HFFc6 (cell line): Measurements from ENCODE around the gene FEZ2. TPM values are rescaled to one million over a fixed set of nuclear protein-coding genes. Genes with fewer than 3 reads are reported as not detected.

Experiments used
- DNase-seq: peaks from one replicate; pipeline ENCODE4 v3.0.0-alpha.2; 2018
- H3K27ac Mint-ChIP-seq: 2 replicates; pipeline ENCODE4 v1.8.0; 2020; ENCODE audit warnings: mild to moderate bottlenecking, mixed read lengths
- H3K27me3 Mint-ChIP-seq: 2 replicates; pipeline ENCODE4 v1.8.0; 2021; ENCODE audit warnings: mild to moderate bottlenecking, moderate library complexity, mixed read lengths; ENCODE audit not compliant: insufficient read depth
- H3K36me3 Mint-ChIP-seq: 2 replicates; pipeline ENCODE4 v1.8.0; 2021; ENCODE audit warnings: low read depth, mixed read lengths
- H3K4me1 Mint-ChIP-seq: 2 replicates; pipeline ENCODE4 v1.8.0; 2020; ENCODE audit warnings: low read depth, mixed read lengths
- H3K4me3 Mint-ChIP-seq: 2 replicates; pipeline ENCODE4 v1.8.0; 2020; ENCODE audit warnings: mild to moderate bottlenecking, moderate library complexity, mixed read lengths
- H3K9me3 Mint-ChIP-seq: 2 replicates; pipeline ENCODE4 v1.8.0; 2020; ENCODE audit warnings: mild to moderate bottlenecking, mixed read lengths
- CTCF ChIP-seq: fragments of 200-600 bp; sonication (generic); IDR thresholded peaks from 2 replicates; pipeline ENCODE4 v1.5.0; 2021; ENCODE audit warnings: antibody characterized with exemption, mild to moderate bottlenecking
- total RNA-seq, 6 experiments: library from RNA; stranded (reverse); fragmentation: NEBNext Ultra II Directional; extraction: Animal tissue kit (Norgen Biotek cat#: 25700); gene quantifications; 2 replicates in 1 of 6; 3 replicates in 5 of 6; pipeline ENCODE4 v1.2.3, GENCODE V29; 2021

Gene FEZ2
- total RNA-seq, 6 experiments from 2014 or later: 113 to 126 (median 120) TPM

- peaks cover 37% of the 10 kb centered on the region for H3K27me3 Mint-ChIP-seq
- DNase-seq: peak; percentile 67
- no peak overlapping the region for H3K27ac Mint-ChIP-seq
- H3K9me3 Mint-ChIP-seq: peaks cover 43% of the 10 kb centered on the region
- no peak overlapping the region for H3K4me3 Mint-ChIP-seq
- peaks cover 49% of the 10 kb centered on the region for H3K4me1 Mint-ChIP-seq
- H3K36me3 Mint-ChIP-seq: peaks cover 43% of the 10 kb centered on the region
- no peak for TF ChIP-seq CTCF
Measured at GRCh38 chr2:36539631-36540030, 58.3 kb downstream of the FEZ2 start.

GRCh38 chr2:36538335-36538734 is 59.6 kb downstream of the FEZ2 start:
- Mint-ChIP-seq H3K4me3 (peak overlapping the region; percentile 9), H3K9me3 (peaks cover 47% of the 10 kb centered on the region), H3K36me3 (peaks cover 38% of the 10 kb centered on the region), H3K4me1 (peaks cover 36% of the 10 kb centered on the region), H3K27ac (peak overlapping the region; percentile 80), H3K27me3 (peaks cover 40% of the 10 kb centered on the region)
- no peak for DNase-seq
- no peak for TF ChIP-seq CTCF

GRCh38 chr2:36536776-36537175 is 61.2 kb downstream of the FEZ2 start:
- Mint-ChIP-seq H3K9me3 (peaks cover 42% of the 10 kb centered on the region), H3K4me1 (peaks cover 41% of the 10 kb centered on the region), H3K36me3 (peaks cover 52% of the 10 kb centered on the region), H3K27me3 (peaks cover 56% of the 10 kb centered on the region), H3K27ac (peak overlapping the region; percentile 80), H3K4me3 (peak overlapping the region; percentile 33; the same call in 1 of the 2 replicates)
- DNase-seq: no peak
- no peak; the same call in 1 of the 2 replicates for TF ChIP-seq CTCF

- no peak for DNase-seq
- H3K27ac Mint-ChIP-seq: peak overlapping the region; percentile 80
- TF ChIP-seq CTCF: no peak
- H3K27me3 Mint-ChIP-seq: peaks cover 67% of the 10 kb centered on the region
- H3K4me3 Mint-ChIP-seq: peak overlapping the region; percentile 18; the same call in 1 of the 2 replicates
- H3K4me1 Mint-ChIP-seq: peaks cover 56% of the 10 kb centered on the region
- H3K36me3 Mint-ChIP-seq: peaks cover 69% of the 10 kb centered on the region
- H3K9me3 Mint-ChIP-seq: peaks cover 33% of the 10 kb centered on the region
Measured at GRCh38 chr2:36535099-36535498, 62.9 kb downstream of the FEZ2 start.

GRCh38 chr2:36534275-36534799 is 63.6 kb downstream of the FEZ2 start:
- no peak for DNase-seq
- H3K4me3 Mint-ChIP-seq: peak overlapping the region; percentile 59; the same call in 1 of the 2 replicates
- H3K9me3 Mint-ChIP-seq: peaks cover 33% of the 10 kb centered on the region
- peaks cover 73% of the 10 kb centered on the region for H3K27me3 Mint-ChIP-seq
- TF ChIP-seq CTCF: no peak
- H3K36me3 Mint-ChIP-seq: peaks cover 76% of the 10 kb centered on the region
- peaks cover 64% of the 10 kb centered on the region for H3K4me1 Mint-ChIP-seq
- peak overlapping the region; percentile 77 for H3K27ac Mint-ChIP-seq
